Neural progenitor cell (in vitro differentiated cells): ENCODE measurements around the gene WDR37. TPM values are rescaled to one million over a fixed set of nuclear protein-coding genes. Genes with fewer than 3 reads are reported as not detected.
"Not testable (repeated sequence)": the region's sequence is repeated elsewhere in the genome, so short reads cannot be mapped to it uniquely, and the experiment has no call there.

Experiments used
- DNase-seq: peaks from one replicate; pipeline ENCODE4 v3.0.0-alpha.2; 2016; ENCODE audit warnings: low spot score
- H2AFZ ChIP-seq: fragments of 200-600 bp; sonication (generic); replicated peaks from 2 replicates; pipeline ENCODE4 v1.6.1; 2016; ENCODE audit warnings: antibody characterized with exemption
- H3F3A ChIP-seq: fragments of 200-600 bp; sonication (generic); 2 replicates; pipeline ENCODE4 v1.6.1; 2016; ENCODE audit warnings: antibody characterized with exemption, low read depth
- H3K27ac ChIP-seq: fragments of 200-600 bp; sonication (generic); 2 replicates; pipeline ENCODE4 v1.5.1; 2016; ENCODE audit warnings: mild to moderate bottlenecking
- H3K27me3 ChIP-seq: fragments of 200-600 bp; sonication (generic); 2 replicates; pipeline ENCODE4 v1.6.1; 2016; ENCODE audit warnings: mild to moderate bottlenecking, moderate library complexity
- H3K36me3 ChIP-seq: fragments of 200-600 bp; sonication (generic); 2 replicates; pipeline ENCODE4 v1.5.1; 2016
- H3K4me1 ChIP-seq: fragments of 200-600 bp; sonication (generic); 2 replicates; pipeline ENCODE4 v1.6.1; 2016; ENCODE audit warnings: mixed run types
- H3K4me2 ChIP-seq: fragments of 200-600 bp; sonication (generic); 2 replicates; pipeline ENCODE4 v1.6.1; 2016
- H3K4me3 ChIP-seq: fragments of 200-600 bp; sonication (generic); 2 replicates; pipeline ENCODE4 v1.5.1; 2016
- H3K79me2 ChIP-seq: fragments of 200-600 bp; sonication (generic); 2 replicates; pipeline ENCODE4 v1.6.1; 2016; ENCODE audit warnings: low read depth
- H3K9ac ChIP-seq: fragments of 200-600 bp; sonication (generic); 2 replicates; pipeline ENCODE4 v1.6.1; 2016
- H3K9me3 ChIP-seq: fragments of 200-600 bp; sonication (generic); 2 replicates; pipeline ENCODE4 v1.5.1; 2016; ENCODE audit warnings: low read depth
- H4K20me1 ChIP-seq: fragments of 200-600 bp; sonication (generic); 2 replicates; pipeline ENCODE4 v1.6.1; 2016; ENCODE audit warnings: low read depth
- H3K27ac Mint-ChIP-seq: 3 replicates; pipeline ENCODE4 v1.8.0; 2021; ENCODE audit warnings: mixed read lengths
- H3K27me3 Mint-ChIP-seq: 2 replicates; pipeline ENCODE4 v1.8.0; 2022; ENCODE audit warnings: low read depth, mild to moderate bottlenecking, inconsistent platforms, moderate library complexity, mixed read lengths; ENCODE audit not compliant: insufficient read depth
- H3K36me3 Mint-ChIP-seq: 3 replicates; pipeline ENCODE4 v1.8.0; 2021; ENCODE audit warnings: mixed read lengths
- H3K4me1 Mint-ChIP-seq: 3 replicates; pipeline ENCODE4 v1.8.0; 2021; ENCODE audit warnings: mixed read lengths
- H3K4me3 Mint-ChIP-seq: 3 replicates; pipeline ENCODE4 v1.8.0; 2021; ENCODE audit warnings: mild to moderate bottlenecking, moderate library complexity, mixed read lengths
- H3K9me3 Mint-ChIP-seq: 3 replicates; pipeline ENCODE4 v1.8.0; 2020; ENCODE audit warnings: mixed read lengths
- EZH2 ChIP-seq: fragments of 200-600 bp; sonication (generic); IDR thresholded peaks from 2 replicates; pipeline ENCODE4 v1.6.1; 2017; ENCODE audit warnings: antibody characterized with exemption, mild to moderate bottlenecking, moderate library complexity
- EZH2phosphoT487 ChIP-seq: fragments of 200-600 bp; sonication (generic); IDR thresholded peaks from 2 replicates; pipeline ENCODE4 v1.6.1; 2017; ENCODE audit warnings: antibody characterized with exemption
- total RNA-seq: library from RNA; depleted of rRNA; stranded (reverse); fragments of >200 nt; gene quantifications from 2 replicates; pipeline ENCODE4 v1.2.3, GENCODE V29; 2015; ENCODE audit warnings: low replicate concordance
- TF ChIP-seq, protein P1 (sequence below): fragments of 200-600 bp; sonication (generic); IDR thresholded peaks from 2 replicates; pipeline ENCODE4 v1.5.1; 2017; ENCODE audit warnings: antibody characterized with exemption, mild to moderate bottlenecking

WDR37 gene
- total RNA-seq, 1 donor from 2014 or later, result 14.7 TPM

DNA sequence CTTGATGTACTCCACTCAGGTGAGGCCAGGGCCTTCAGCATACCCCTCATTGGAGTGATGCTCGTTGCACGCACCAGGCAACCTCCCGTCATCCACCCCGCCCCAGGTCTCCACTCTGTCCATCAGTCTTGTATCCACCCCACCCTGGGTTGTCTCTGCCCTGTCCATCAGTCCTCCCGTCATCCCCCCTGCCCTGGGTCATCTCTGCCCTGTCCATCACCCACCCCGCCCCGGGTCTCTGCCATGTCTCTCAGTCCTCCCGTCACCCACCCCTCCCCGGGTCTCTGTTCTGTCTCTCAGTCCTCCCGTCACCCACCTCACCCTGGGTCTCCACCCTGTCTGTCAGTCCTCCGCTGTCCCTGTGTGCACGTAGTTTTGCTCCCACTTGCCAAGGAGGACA, 59.9 kb downstream of the WDR37 start:
- peaks cover 8% of the 10 kb centered on the region for H4K20me1 ChIP-seq
- H3K79me2 ChIP-seq, result no peaks in the 10 kb centered on the region
- H3K9me3 ChIP-seq, result no peaks in the 10 kb centered on the region
- no peaks in the 10 kb centered on the region for H3K27me3 ChIP-seq
- H2AFZ ChIP-seq, result no peak overlapping the region
- no peaks in the 10 kb centered on the region for H3F3A ChIP-seq
- no peak overlapping the region for H3K9ac ChIP-seq
- Mint-ChIP-seq H3K9me3 (no peaks in the 10 kb centered on the region), H3K4me3 (no peak overlapping the region), H3K27me3 (peaks cover 8% of the 10 kb centered on the region), H3K36me3 (peaks cover 37% of the 10 kb centered on the region), H3K27ac (no peak overlapping the region), H3K4me1 (peaks cover 25% of the 10 kb centered on the region)
- H3K36me3 ChIP-seq, result no peaks in the 10 kb centered on the region
- no peak overlapping the region for H3K4me3 ChIP-seq
- no peak overlapping the region for H3K4me2 ChIP-seq
- TF ChIP-seq, protein P1, sequence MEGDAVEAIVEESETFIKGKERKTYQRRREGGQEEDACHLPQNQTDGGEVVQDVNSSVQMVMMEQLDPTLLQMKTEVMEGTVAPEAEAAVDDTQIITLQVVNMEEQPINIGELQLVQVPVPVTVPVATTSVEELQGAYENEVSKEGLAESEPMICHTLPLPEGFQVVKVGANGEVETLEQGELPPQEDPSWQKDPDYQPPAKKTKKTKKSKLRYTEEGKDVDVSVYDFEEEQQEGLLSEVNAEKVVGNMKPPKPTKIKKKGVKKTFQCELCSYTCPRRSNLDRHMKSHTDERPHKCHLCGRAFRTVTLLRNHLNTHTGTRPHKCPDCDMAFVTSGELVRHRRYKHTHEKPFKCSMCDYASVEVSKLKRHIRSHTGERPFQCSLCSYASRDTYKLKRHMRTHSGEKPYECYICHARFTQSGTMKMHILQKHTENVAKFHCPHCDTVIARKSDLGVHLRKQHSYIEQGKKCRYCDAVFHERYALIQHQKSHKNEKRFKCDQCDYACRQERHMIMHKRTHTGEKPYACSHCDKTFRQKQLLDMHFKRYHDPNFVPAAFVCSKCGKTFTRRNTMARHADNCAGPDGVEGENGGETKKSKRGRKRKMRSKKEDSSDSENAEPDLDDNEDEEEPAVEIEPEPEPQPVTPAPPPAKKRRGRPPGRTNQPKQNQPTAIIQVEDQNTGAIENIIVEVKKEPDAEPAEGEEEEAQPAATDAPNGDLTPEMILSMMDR, result no peak
- TF ChIP-seq EZH2 (no peak), EZH2phosphoT487 (no peak)
- no peak for DNase-seq
- H3K27ac ChIP-seq, result no peak overlapping the region
- peaks cover 5% of the 10 kb centered on the region for H3K4me1 ChIP-seq

DNA sequence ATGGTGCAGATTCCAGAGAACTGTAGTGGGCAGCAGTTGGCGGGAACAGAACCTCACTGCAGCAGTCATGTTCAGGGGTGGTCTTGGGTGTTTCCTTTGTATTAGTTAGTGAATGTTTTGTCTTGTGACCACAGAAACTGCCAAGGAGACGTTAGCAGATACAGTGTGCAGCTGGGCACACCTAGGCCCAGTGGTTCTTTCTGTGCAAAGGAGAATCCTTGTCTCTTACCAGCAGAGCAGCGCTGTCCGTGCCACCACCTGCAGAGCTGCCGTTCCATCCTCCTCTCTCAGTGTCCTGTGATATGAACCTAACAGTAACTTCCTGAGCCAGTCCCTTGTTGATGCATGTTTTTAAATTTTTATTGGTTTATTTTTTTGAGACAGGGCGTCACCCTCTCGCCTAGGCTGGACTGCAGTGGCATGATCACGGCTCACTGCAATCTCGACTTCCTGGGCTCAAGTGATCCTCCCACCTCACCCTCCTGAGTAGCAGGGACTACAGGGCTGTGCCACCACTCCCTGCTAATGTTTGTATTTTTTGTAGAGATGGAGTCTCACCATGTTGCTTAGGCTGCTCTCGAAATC, 60.6 kb downstream of the WDR37 start:
- Histone ChIP-seq H2AFZ (no peak overlapping the region), H3K27ac (no peak overlapping the region), H3K4me3 (no peak overlapping the region), H3K79me2 (no peaks in the 10 kb centered on the region), H3K27me3 (no peaks in the 10 kb centered on the region), H3K36me3 (no peaks in the 10 kb centered on the region), H3K9ac (no peak overlapping the region), H3F3A (no peaks in the 10 kb centered on the region), H3K4me2 (no peak overlapping the region), H3K9me3 (no peaks in the 10 kb centered on the region), H4K20me1 (peaks cover 6% of the 10 kb centered on the region), H3K4me1 (peaks cover 5% of the 10 kb centered on the region)
- Mint-ChIP-seq H3K4me1 (peaks cover 33% of the 10 kb centered on the region), H3K4me3 (no peak overlapping the region), H3K9me3 (no peaks in the 10 kb centered on the region), H3K27me3 (peaks cover 9% of the 10 kb centered on the region), H3K27ac (peak overlapping the region; percentile 29), H3K36me3 (peaks cover 35% of the 10 kb centered on the region)
- TF ChIP-seq, protein P1, result no peak
- TF ChIP-seq EZH2 (no peak), EZH2phosphoT487 (no peak)
- DNase-seq, result no peak

DNA sequence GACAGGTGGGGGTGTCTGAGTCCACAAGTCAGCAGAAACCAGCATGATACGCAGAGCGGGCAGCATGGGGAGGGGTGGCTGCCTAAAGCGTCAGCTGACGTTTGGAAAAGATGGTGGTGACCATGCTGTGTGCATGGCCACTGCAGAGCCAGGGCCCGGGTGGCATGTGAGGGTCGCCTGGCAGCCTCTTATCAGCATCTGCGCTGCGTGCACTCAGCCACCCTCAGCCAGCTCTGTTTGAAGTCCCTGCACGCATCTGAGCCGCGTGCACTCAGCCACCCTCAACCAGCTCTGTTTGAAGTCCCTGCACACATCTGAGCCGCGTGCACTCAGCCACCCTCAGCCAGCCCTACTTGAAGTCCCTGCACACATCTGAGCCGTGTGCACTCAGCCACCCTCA, 61.5 kb downstream of the WDR37 start:
- Histone ChIP-seq H3K79me2 (no peaks in the 10 kb centered on the region), H3K27ac (no peak overlapping the region), H2AFZ (no peak overlapping the region), H3K9me3 (no peaks in the 10 kb centered on the region), H3K9ac (no peak overlapping the region), H3K4me1 (peaks cover 5% of the 10 kb centered on the region), H3K4me3 (no peak overlapping the region), H3K27me3 (no peaks in the 10 kb centered on the region), H3F3A (no peaks in the 10 kb centered on the region), H4K20me1 (peaks cover 6% of the 10 kb centered on the region), H3K4me2 (no peak overlapping the region), H3K36me3 (no peaks in the 10 kb centered on the region)
- Mint-ChIP-seq H3K36me3 (peaks cover 31% of the 10 kb centered on the region), H3K27me3 (peaks cover 8% of the 10 kb centered on the region), H3K27ac (no peak overlapping the region), H3K4me3 (no peak overlapping the region), H3K9me3 (no peaks in the 10 kb centered on the region), H3K4me1 (peaks cover 41% of the 10 kb centered on the region)
- DNase-seq, result no peak
- TF ChIP-seq EZH2 (no peak), EZH2phosphoT487 (no peak)
- TF ChIP-seq, protein P1, result no peak

DNA sequence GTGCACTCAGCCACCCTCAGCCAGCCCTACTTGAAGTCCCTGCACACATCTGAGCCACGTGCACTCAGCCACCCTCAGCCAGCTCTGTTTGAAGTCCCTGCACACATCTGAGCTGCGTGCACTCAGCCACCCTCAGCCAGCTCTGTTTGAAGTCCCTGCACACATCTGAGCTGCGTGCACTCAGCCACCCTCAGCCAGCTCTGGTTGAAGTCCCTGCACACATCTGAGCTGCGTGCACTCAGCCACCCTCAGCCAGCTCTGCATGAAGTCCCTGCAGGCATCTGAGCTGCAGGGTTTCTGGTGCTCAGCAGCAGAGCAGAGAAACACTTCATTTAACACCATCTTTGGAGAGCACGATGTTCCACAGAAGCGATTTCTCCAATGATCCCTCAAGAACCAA, 62.1 kb downstream of the WDR37 start:
- not testable (repeated sequence) for H3K27ac Mint-ChIP-seq, H3K4me3 Mint-ChIP-seq, H3K4me3 ChIP-seq, H3K4me1 ChIP-seq, H3K4me2 ChIP-seq, H3K9ac ChIP-seq, H3K9me3 ChIP-seq, H3K79me2 ChIP-seq, H4K20me1 ChIP-seq, H3K27ac ChIP-seq, H3K9me3 Mint-ChIP-seq, H3K27me3 ChIP-seq, H3K27me3 Mint-ChIP-seq, H2AFZ ChIP-seq, H3F3A ChIP-seq, DNase-seq, H3K36me3 ChIP-seq
- peaks cover 30% of the 10 kb centered on the region for H3K36me3 Mint-ChIP-seq
- H3K4me1 Mint-ChIP-seq, result peaks cover 45% of the 10 kb centered on the region
